Skeletal muscle cell (primary cell): Measurements from ENCODE around the gene FOXO6.

Experiments
- DNase-seq: peaks from one replicate; pipeline ENCODE4 v3.0.0-alpha.2; 2010; ENCODE audit warnings: low read depth
- H3K4me3 ChIP-seq: 2 replicates; pipeline ENCODE4 v1.5.1; 2011; ENCODE audit warnings: low read depth, mild to moderate bottlenecking, control low read depth, low read length, moderate library complexity

Gene FOXO6

GRCh38 chr1:41380195-41380594 is 19.0 kb downstream of the FOXO6 start:
- no peak overlapping the region for H3K4me3 ChIP-seq
- no peak for DNase-seq

- DNase-seq, result no peak
- H3K4me3 ChIP-seq, result peak overlapping the region; percentile 21
Observed at GRCh38 chr1:41380979-41381691, 19.9 kb downstream of the FOXO6 start.

GRCh38 chr1:41381692-41382479 is 20.7 kb downstream of the FOXO6 start:
- peak overlapping the region; percentile 27 for H3K4me3 ChIP-seq
- no peak for DNase-seq

- no peak for DNase-seq
- peak overlapping the region; percentile 27 for H3K4me3 ChIP-seq
Observed at GRCh38 chr1:41382480-41383090, 21.4 kb downstream of the FOXO6 start.

GRCh38 chr1:41383094-41383852 is 22.0 kb downstream of the FOXO6 start:
- H3K4me3 ChIP-seq, result no peak overlapping the region
- no peak for DNase-seq

- no peak for DNase-seq
- H3K4me3 ChIP-seq, result no peak overlapping the region
Observed at GRCh38 chr1:41384579-41384978, 23.3 kb downstream of the FOXO6 start.

- no peak for DNase-seq
- no peak overlapping the region for H3K4me3 ChIP-seq
Observed at GRCh38 chr1:41385398-41386195, 24.4 kb downstream of the FOXO6 start.

- no peak for DNase-seq
- no peak overlapping the region for H3K4me3 ChIP-seq
Observed at GRCh38 chr1:41386196-41386663, 25.0 kb downstream of the FOXO6 start.

- no peak overlapping the region for H3K4me3 ChIP-seq
- DNase-seq, result no peak
Observed at GRCh38 chr1:41387667-41388091, 26.4 kb downstream of the FOXO6 start.

- no peak overlapping the region for H3K4me3 ChIP-seq
- no peak for DNase-seq
Observed at GRCh38 chr1:41388510-41388909, 27.3 kb downstream of the FOXO6 start.

GRCh38 chr1:41389009-41389408 is 27.8 kb downstream of the FOXO6 start:
- no peak for DNase-seq
- no peak overlapping the region for H3K4me3 ChIP-seq

GRCh38 chr1:41390166-41390565 is 28.9 kb downstream of the FOXO6 start:
- no peak for DNase-seq
- no peak overlapping the region for H3K4me3 ChIP-seq

- DNase-seq, result no peak
- H3K4me3 ChIP-seq, result no peak overlapping the region
Observed at GRCh38 chr1:41390573-41390972, 29.3 kb downstream of the FOXO6 start.

GRCh38 chr1:41391834-41392527 is 30.7 kb downstream of the FOXO6 start:
- no peak overlapping the region for H3K4me3 ChIP-seq
- DNase-seq, result no peak

- no peak overlapping the region for H3K4me3 ChIP-seq
- no peak for DNase-seq
Observed at GRCh38 chr1:41392528-41392924, 31.3 kb downstream of the FOXO6 start.

GRCh38 chr1:41393716-41394368 is 32.6 kb downstream of the FOXO6 start:
- H3K4me3 ChIP-seq, result no peak overlapping the region
- no peak for DNase-seq

- no peak for DNase-seq
- H3K4me3 ChIP-seq, result no peak overlapping the region
Observed at GRCh38 chr1:41394369-41394744, 33.1 kb downstream of the FOXO6 start.
